Esophagus muscularis mucosa (tissue), 4 donors: Measurements from ENCODE around the gene DPP4. TPM values are rescaled to one million over a fixed set of nuclear protein-coding genes. Genes with fewer than 3 reads are reported as not detected.

Experiments used
- DNase-seq: peaks from one replicate; pipeline ENCODE4 v3.0.0-alpha.2; 2017; ENCODE audit errors: extremely low spot score
- H3K27ac ChIP-seq, 4 donors: fragments of 200-600 bp; sonication (generic); replicated peaks in 1 of 4; 1 replicate in 3 of 4; 2 replicates in 1 of 4; pipeline ENCODE4 v1.5.1; 2016 to 2019; ENCODE audit warnings: mild to moderate bottlenecking in 1 of 4
- H3K27me3 ChIP-seq, 4 donors: fragments of 200-600 bp; sonication (generic); one replicate each; pipeline versions ENCODE4 v1.5.1 to v1.6.0; 2016 to 2019
- H3K36me3 ChIP-seq, 4 donors: fragments of 200-600 bp; sonication (generic); one replicate each; pipeline ENCODE4 v1.5.1; 2016 to 2019
- H3K4me1 ChIP-seq, 4 donors: fragments of 200-600 bp; sonication (generic); one replicate each; pipeline ENCODE4 v1.5.1; 2016 to 2019
- H3K4me3 ChIP-seq, 4 donors: fragments of 200-600 bp; sonication (generic); 1 replicate in 2 of 4; 2 replicates in 2 of 4; pipeline ENCODE4 v1.5.1; 2016 to 2019; ENCODE audit warnings: mild to moderate bottlenecking in 4 of 4, moderate library complexity in 1 of 4
- H3K9me3 ChIP-seq, 4 donors: fragments of 200-600 bp; sonication (generic); 1 replicate in 3 of 4; 2 replicates in 1 of 4; pipeline ENCODE4 v1.5.1; 2016 to 2019
- EP300 ChIP-seq: sonication (generic); formaldehyde crosslinking; IDR thresholded peaks from one replicate; pipeline ENCODE4 v1.6.1; 2017; ENCODE audit warnings: antibody characterized with exemption
- POLR2A ChIP-seq: fragments of 450-650 bp; IDR thresholded peaks from one replicate; pipeline ENCODE4 v1.6.1; 2017; ENCODE audit warnings: antibody characterized with exemption, moderate library complexity, mild to moderate bottlenecking, low read depth
- POLR2AphosphoS5 ChIP-seq, 2 donors: sonication (generic); formaldehyde crosslinking; IDR thresholded peaks; one replicate each; pipeline ENCODE4 v1.6.1; 2017; ENCODE audit warnings: antibody characterized with exemption in 2 of 2
- WGBS: methylation state at CpG from one replicate; pipeline ENCODE4 v1.1.5; 2018; 5-methylcytosine and 5-hydroxymethylcytosine counted together
- intact Hi-C: fragments of 100-400 bp; cut with DNase I; formaldehyde crosslinking; loops from one replicate; pipeline ENCODE4 v1.15.1; 2023
- total RNA-seq, 4 donors: library from RNA; depleted of rRNA; stranded (reverse); fragments of >200 nt; gene quantifications; one replicate each; pipeline versions ENCODE4 v1.1.0 to v1.2.1, GENCODE V29; 2016
- TF ChIP-seq, protein P1 (sequence below), 3 experiments: fragments of 200-600 bp in 2 of 3; fragments of 450-650 bp in 1 of 3; sonication (generic) in 2 of 3; IDR thresholded peaks; one replicate each; pipeline ENCODE4 v1.5.1; 2017 to 2019; ENCODE audit warnings: antibody characterized with exemption in 3 of 3, mild to moderate bottlenecking in 2 of 3, moderate library complexity in 1 of 3

DPP4 gene
- total RNA-seq, 4 donors from 2014 or later = 2.2 to 4.1 (median 2.8) TPM

GRCh38 chr2:161975062-161975812 lies 98.8 kb downstream of the DPP4 start:
- Histone ChIP-seq H3K36me3 (no peaks in the 10 kb centered on the region), H3K27me3 (peaks cover 0 to 2% (median 0%) of the 10 kb centered on the region in 4 donors), H3K4me1 (no peaks in the 10 kb centered on the region), H3K4me3 (no peak overlapping the region), H3K9me3 (no peaks in the 10 kb centered on the region), H3K27ac (no peak overlapping the region)
- no peak for DNase-seq
- intact Hi-C loops = no loop called here
- 78% methylated on average over 3 of the region's 3 CpGs for WGBS
- no peak for TF ChIP-seq POLR2AphosphoS5 (IDR thresholded peaks at IDR 0.05)
- TF ChIP-seq, protein P1, sequence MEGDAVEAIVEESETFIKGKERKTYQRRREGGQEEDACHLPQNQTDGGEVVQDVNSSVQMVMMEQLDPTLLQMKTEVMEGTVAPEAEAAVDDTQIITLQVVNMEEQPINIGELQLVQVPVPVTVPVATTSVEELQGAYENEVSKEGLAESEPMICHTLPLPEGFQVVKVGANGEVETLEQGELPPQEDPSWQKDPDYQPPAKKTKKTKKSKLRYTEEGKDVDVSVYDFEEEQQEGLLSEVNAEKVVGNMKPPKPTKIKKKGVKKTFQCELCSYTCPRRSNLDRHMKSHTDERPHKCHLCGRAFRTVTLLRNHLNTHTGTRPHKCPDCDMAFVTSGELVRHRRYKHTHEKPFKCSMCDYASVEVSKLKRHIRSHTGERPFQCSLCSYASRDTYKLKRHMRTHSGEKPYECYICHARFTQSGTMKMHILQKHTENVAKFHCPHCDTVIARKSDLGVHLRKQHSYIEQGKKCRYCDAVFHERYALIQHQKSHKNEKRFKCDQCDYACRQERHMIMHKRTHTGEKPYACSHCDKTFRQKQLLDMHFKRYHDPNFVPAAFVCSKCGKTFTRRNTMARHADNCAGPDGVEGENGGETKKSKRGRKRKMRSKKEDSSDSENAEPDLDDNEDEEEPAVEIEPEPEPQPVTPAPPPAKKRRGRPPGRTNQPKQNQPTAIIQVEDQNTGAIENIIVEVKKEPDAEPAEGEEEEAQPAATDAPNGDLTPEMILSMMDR (IDR thresholded peaks at IDR 0.05) = no peak
- TF ChIP-seq EP300 = no peak
- TF ChIP-seq POLR2A = no peak

- 83% methylated on average over 2 of the region's 2 CpGs for WGBS
- no peaks in the 10 kb centered on the region for H3K36me3 ChIP-seq
- no peak overlapping the region for H3K4me3 ChIP-seq
- H3K4me1 ChIP-seq = no peaks in the 10 kb centered on the region
- H3K27me3 ChIP-seq = no peaks in the 10 kb centered on the region
- no peak for DNase-seq
- H3K27ac ChIP-seq = no peak overlapping the region
- no peaks in the 10 kb centered on the region for H3K9me3 ChIP-seq
- TF ChIP-seq POLR2A (no peak), POLR2AphosphoS5 (IDR thresholded peaks at IDR 0.05) (no peak), EP300 (no peak)
- TF ChIP-seq, protein P1 (IDR thresholded peaks at IDR 0.05) = no peak
- intact Hi-C loops = no loop called here
Observed at GRCh38 chr2:161974461-161974860, 99.6 kb downstream of the DPP4 start.

DNA sequence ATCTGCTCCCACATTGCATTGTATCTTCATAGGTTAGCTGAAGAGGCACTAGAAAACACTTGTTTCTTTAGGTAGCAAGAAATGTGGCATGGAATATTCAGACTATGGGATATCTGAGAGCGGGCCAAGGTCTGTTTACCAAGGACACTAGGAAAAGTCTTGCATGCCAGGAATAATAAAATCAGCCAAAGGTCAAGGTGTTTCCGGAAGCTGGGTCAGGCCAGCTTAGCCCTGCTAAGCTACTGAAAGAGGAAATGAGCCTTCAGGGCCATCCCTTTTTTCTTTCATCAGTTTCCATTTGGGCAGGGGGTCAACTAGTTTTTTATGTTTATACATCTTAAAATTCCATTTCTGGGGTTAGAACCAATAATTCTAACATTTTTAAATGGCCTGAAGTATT lies 101.1 kb downstream of the DPP4 start:
- Histone ChIP-seq H3K4me3 (no peak overlapping the region), H3K9me3 (no peaks in the 10 kb centered on the region), H3K36me3 (no peaks in the 10 kb centered on the region), H3K27ac (no peak overlapping the region), H3K4me1 (no peaks in the 10 kb centered on the region), H3K27me3 (no peaks in the 10 kb centered on the region)
- intact Hi-C loops = no loop called here
- WGBS = 83% methylated on average over 2 of the region's 2 CpGs
- TF ChIP-seq POLR2AphosphoS5 (IDR thresholded peaks at IDR 0.05) (no peak), POLR2A (no peak)
- TF ChIP-seq, protein P1 (IDR thresholded peaks at IDR 0.05) = no peak
- DNase-seq = no peak

DNA sequence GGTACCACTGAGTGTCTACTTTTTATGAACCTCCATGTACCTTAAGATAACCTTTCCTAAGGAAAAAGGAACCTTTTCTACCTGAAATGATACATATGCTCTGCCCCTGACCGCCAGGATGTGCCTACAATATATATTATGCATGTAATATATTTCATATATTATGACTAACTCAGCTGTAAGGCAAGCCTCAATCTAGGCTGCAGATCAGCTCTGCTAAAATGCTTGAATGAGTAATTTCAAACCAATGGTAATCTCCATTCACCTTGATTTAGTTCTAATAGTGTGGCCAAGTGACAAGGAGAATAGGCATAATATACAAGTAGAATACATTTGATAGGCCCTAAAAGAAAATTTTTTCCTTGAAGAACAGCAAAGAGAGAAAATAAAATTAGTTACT lies 101.8 kb downstream of the DPP4 start:
- H3K4me1 ChIP-seq = no peaks in the 10 kb centered on the region
- no peaks in the 10 kb centered on the region for H3K27me3 ChIP-seq
- no peak overlapping the region for H3K4me3 ChIP-seq
- TF ChIP-seq POLR2A = no peak
- no peak for TF ChIP-seq EP300
- TF ChIP-seq POLR2AphosphoS5 (IDR thresholded peaks at IDR 0.05) = no peak
- TF ChIP-seq, protein P1 (IDR thresholded peaks at IDR 0.05) = no peak
- H3K27ac ChIP-seq = no peak overlapping the region
- 88% methylated on average over 1 of the region's 1 CpG for WGBS
- H3K9me3 ChIP-seq = no peaks in the 10 kb centered on the region
- intact Hi-C loops = no loop called here
- DNase-seq = no peak
- no peaks in the 10 kb centered on the region for H3K36me3 ChIP-seq

DNA sequence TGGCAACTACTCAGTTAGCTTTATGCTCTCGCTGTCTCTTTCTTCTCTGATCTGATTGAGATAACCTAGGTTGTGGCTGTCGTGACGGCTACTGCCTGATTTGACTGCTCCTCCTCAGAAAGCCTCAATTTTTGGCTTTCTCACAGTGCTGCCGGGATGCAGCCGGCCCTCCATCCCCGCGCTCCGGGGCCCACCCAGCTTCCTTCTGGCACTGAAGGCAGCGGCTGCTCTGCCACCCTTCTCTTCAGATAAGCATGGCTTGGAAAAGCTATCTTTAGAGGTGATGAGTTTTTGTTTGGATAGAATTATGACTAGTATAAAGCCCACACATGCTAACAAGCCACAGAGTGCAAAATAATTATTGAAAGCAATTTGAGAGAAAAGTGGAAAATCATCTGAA lies 102.5 kb downstream of the DPP4 start:
- Histone ChIP-seq H3K27me3 (no peaks in the 10 kb centered on the region), H3K36me3 (no peaks in the 10 kb centered on the region), H3K27ac (no peak overlapping the region), H3K4me1 (no peaks in the 10 kb centered on the region), H3K4me3 (no peak overlapping the region), H3K9me3 (no peaks in the 10 kb centered on the region)
- no peak for DNase-seq
- WGBS = 86% methylated on average over 9 of the region's 9 CpGs
- TF ChIP-seq POLR2A (no peak), POLR2AphosphoS5 (IDR thresholded peaks at IDR 0.05) (no peak), EP300 (no peak)
- TF ChIP-seq, protein P1 (IDR thresholded peaks at IDR 0.05) = no peak
- intact Hi-C loops = no loop called here
